ENCODE data around the gene GPR132. TPM values are rescaled to one million over a fixed set of nuclear protein-coding genes. Genes with fewer than 3 reads are reported as not detected.
"Not testable (repeated sequence)": the region's sequence is repeated elsewhere in the genome, so short reads cannot be mapped to it uniquely, and the experiment has no call there.

GPR132 gene, protein sequence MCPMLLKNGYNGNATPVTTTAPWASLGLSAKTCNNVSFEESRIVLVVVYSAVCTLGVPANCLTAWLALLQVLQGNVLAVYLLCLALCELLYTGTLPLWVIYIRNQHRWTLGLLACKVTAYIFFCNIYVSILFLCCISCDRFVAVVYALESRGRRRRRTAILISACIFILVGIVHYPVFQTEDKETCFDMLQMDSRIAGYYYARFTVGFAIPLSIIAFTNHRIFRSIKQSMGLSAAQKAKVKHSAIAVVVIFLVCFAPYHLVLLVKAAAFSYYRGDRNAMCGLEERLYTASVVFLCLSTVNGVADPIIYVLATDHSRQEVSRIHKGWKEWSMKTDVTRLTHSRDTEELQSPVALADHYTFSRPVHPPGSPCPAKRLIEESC
- total RNA-seq = 10 to 100 TPM; 36.3 to 41.4 TPM
- polyA plus RNA-seq = 10 to 100 TPM in 1 of 3 donors, 1 to 10 TPM in 2; 9.4 to 37.2 (median 9.7) TPM
- 22.7 to 119 (median 107) reads per million in 6 experiments for total RNA-seq

DNA sequence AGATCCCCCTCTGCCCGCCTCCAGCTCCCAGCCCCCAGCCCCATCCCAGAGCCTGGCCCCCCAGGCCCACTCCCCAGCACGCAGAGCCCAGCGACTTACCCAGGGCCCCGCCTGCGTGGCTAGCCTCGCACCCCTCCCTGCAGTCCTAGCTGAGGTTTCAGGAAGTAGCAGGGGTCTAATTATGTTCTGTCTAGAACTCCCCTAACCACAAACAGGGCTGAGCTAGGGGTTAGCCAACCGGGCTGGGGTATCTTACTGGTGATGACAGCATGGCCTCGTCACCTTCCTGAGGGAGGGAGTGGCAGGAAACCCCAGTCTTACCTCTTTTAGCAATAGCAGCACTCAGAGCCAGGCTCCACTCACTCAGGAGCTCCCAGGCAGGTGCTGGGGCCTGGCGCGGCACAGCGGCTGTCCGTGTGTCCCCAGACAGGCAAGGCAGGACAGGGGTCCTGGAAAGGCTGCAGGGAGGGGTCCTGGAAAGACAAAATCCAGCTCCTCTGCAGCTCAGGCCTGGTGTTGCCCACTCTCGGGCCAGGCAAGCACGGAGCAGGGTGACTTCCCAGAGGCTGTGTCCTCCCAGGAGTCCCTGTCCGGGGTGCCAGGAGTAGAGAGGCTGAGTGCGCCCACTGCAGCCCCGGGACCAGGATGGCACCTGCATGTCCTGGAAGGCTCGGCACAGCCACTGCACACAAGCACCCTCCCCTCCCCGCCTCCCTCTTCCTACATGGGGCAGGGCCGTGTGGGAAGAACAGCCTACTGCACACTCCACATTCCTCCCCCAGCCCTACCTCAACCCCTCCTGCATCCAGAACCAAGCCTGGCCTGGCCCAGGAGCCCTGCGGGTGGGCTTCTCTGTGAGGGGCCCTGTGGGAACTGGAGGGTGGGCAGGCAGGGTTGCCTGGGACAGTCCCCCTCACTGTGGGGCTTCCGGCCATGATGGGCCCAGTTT, at the start of gene GPR132:
Gene GPR132 (minus strand): TSS at position 151 of the 949 bp plus-strand sequence. CDS start 10,010 bp downstream, outside the sequence.
- POLR2A ChIA-PET = interaction anchor here (0.7 to 11.8 kb wide), 15 partner anchors 9 to 413 kb away, joined by 3 to 254 read pairs (median 4); partner anchors contain the start of genes BRF1, BTBD6, CDCA4 and PACS2
- Mint-ChIP-seq H3K4me3 (peak within 1 kb of the TSS; percentile 81 to 99 (median 94)), H3K27ac (peak within 1 kb of the TSS; percentile 94 to 99 (median 98)), H3K27me3 (no peaks in the 10 kb centered on the region), H3K9me3 (no peaks in the 10 kb centered on the region), H3K4me1 (peaks cover 25 to 87% (median 85%) of the 10 kb centered on the region in 4 donors), H3K36me3 (peaks cover 0 to 4% (median 1%) of the 10 kb centered on the region in 3 donors)
- ATAC-seq (peak; percentile 89 to 92), DNase-seq (peak; percentile 71 to 98 (median 92))

DNA sequence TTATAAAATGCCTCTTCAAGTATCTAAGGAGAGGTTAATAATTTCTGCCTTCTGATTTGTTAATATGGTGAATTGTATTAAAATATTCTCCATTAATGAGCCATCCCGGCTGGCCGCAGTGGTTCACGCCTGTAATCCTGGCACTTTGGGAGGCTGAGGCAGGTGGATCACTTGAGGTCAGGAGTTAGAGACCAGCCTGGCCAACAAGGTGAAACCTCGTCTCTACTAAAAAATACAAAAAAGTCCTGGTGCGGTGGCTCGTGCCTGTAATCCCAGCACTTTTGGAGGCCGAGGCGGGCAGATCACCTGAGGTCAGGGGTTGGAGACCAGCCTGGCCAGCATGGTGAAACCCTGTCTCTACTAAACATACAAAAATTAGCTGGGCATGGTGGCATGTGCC, 44.0 kb upstream of the GPR132 start:
- DNase-seq, ATAC-seq: not testable (repeated sequence)

DNA sequence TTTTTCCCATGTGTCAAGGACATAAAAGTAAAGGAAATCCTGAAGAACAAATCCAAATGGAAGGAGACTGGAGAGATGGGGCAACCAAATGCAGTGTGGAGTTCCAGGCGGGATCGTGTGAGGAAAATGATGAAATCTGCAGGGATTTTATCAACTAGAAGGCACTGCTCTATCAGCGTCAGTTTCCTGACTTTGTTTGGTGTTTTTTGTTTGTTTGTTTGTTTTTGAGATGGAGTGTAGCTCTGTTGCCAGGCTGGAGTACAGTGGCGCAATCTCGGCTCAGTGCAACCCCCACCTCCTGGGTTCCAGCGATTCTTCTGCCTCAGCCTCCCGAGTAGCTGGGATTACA, 43.3 kb upstream of the GPR132 start:
- peaks cover 0 to 6% (median 4%) of the 10 kb centered on the region in 3 donors for H3K36me3 Mint-ChIP-seq
- peaks cover 16 to 34% (median 23%) of the 10 kb centered on the region in 5 donors for H3K27me3 Mint-ChIP-seq
- no peak overlapping the region for H3K4me3 Mint-ChIP-seq
- POLR2A ChIA-PET = no interaction called here
- H3K4me1 Mint-ChIP-seq = peaks cover 0 to 6% (median 0%) of the 10 kb centered on the region in 4 donors
- peaks cover 0 to 6% (median 0%) of the 10 kb centered on the region in 9 donors for H3K9me3 Mint-ChIP-seq
- DNase-seq (no peak), ATAC-seq (no peak)
- no peak overlapping the region for H3K27ac Mint-ChIP-seq

More for the DNA sequence above, 44.0 kb upstream of the GPR132 start:
- POLR2A ChIA-PET, H3K36me3 Mint-ChIP-seq, H3K4me1 Mint-ChIP-seq, H3K9me3 Mint-ChIP-seq, H3K27ac Mint-ChIP-seq, H3K4me3 Mint-ChIP-seq: not testable (repeated sequence)
- peaks cover 9 to 26% (median 16%) of the 10 kb centered on the region in 5 donors for H3K27me3 Mint-ChIP-seq

DNA sequence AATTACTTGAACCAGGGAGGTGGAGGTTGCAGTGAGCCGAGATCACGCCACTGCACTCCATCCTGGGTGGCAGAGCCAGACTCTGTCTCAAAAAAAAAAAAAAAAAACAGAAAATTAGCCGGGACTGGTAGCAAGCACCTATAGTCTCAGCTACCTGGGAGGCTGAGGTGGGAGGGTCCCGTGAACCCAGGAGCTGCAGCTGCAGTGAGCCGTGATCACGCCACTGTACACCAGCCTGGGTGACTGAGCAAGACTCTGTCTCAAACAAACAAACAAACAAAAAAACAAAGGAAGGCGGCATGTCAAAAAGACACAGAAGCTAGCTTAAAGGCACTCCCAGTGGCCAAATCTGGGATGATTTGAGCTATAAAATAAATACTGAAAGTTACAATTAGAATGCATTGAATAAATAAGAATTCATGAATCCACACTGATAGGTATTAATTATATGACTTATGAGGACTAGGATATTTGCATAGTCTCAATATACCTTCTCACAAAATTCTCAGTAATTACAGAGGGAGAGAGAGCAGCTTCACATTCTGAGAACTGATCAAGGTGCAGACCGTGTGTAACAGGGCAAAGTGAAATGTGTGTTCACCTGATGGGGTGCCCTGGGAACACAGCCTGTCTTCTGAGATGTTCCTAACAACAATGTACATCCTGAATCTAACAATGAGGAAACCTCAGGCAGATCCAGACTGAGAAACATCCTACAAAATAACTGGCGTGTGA, 42.7 kb upstream of the GPR132 start:
- no peak overlapping the region for H3K27ac Mint-ChIP-seq
- POLR2A ChIA-PET = interaction anchor here (0.7 kb wide), 1 partner anchor 1548 kb away, joined by 7 read pairs; no protein-coding TSS in a partner anchor

DNA sequence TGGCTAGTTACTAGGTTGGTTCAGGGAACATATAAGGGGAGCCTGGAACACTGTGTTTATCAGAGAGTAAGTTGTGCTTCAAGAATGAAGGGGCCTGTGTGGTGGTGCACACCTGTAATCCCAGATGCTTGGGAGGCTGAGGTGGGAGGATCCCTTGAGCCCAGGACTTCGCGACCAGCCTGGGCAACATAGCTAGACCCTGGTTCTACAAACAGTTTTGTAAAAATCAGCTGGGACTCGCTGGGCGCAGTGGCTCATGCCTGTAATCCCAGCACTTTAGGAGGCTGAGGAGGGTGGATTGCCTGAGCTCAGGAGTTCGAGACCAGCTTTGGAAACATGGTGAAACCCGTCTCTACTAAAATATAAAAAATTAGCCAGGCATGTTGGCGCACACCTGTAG, 42.1 kb upstream of the GPR132 start:
- Mint-ChIP-seq H3K4me1 (peaks cover 0 to 6% (median 0%) of the 10 kb centered on the region in 4 donors), H3K36me3 (peaks cover 0 to 8% (median 4%) of the 10 kb centered on the region in 3 donors), H3K27me3 (peaks cover 18 to 42% (median 30%) of the 10 kb centered on the region in 5 donors), H3K27ac (no peak overlapping the region), H3K4me3 (no peak overlapping the region), H3K9me3 (peaks cover 0 to 6% (median 0%) of the 10 kb centered on the region in 9 donors)
- POLR2A ChIA-PET = interaction anchor here (0.7 kb wide), 1 partner anchor 1547 kb away, joined by 7 read pairs; no protein-coding TSS in a partner anchor
- no peak for DNase-seq
- no peak for ATAC-seq

More for the DNA sequence above, 42.7 kb upstream of the GPR132 start:
- peaks cover 0 to 8% (median 4%) of the 10 kb centered on the region in 3 donors for H3K36me3 Mint-ChIP-seq
- peaks cover 0 to 6% (median 0%) of the 10 kb centered on the region in 9 donors for H3K9me3 Mint-ChIP-seq
- H3K4me1 Mint-ChIP-seq = peaks cover 0 to 6% (median 0%) of the 10 kb centered on the region in 4 donors
- no peak for DNase-seq
- no peak overlapping the region for H3K4me3 Mint-ChIP-seq
- peaks cover 18 to 39% (median 26%) of the 10 kb centered on the region in 5 donors for H3K27me3 Mint-ChIP-seq
- ATAC-seq = no peak

DNA sequence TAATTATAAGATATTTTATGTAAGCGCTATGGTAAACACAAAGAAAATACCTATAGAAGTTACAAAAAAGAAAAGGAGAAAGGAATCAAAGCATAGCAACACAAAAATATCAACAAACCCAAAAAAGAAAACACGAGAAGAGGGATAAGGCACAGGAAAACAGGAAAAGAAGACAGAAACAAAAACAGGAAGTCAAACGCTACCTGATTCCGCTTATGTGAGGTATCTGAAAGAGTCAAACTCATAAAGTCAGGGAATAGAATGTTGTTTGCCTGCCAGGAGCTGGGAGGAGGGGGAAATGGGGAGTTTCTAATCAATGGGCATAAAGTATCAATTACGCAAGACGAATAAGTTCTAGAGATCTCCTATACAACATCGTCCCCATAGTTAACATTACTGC, 39.9 kb upstream of the GPR132 start:
- Mint-ChIP-seq H3K4me3 (no peak overlapping the region), H3K4me1 (peaks cover 0 to 6% (median 0%) of the 10 kb centered on the region in 4 donors), H3K9me3 (peaks cover 0 to 6% (median 0%) of the 10 kb centered on the region in 9 donors), H3K36me3 (peaks cover 0 to 8% (median 4%) of the 10 kb centered on the region in 3 donors), H3K27ac (no peak overlapping the region), H3K27me3 (peaks cover 20 to 48% (median 32%) of the 10 kb centered on the region in 5 donors)
- POLR2A ChIA-PET = no interaction called here
- DNase-seq (no peak), ATAC-seq (no peak)

DNA sequence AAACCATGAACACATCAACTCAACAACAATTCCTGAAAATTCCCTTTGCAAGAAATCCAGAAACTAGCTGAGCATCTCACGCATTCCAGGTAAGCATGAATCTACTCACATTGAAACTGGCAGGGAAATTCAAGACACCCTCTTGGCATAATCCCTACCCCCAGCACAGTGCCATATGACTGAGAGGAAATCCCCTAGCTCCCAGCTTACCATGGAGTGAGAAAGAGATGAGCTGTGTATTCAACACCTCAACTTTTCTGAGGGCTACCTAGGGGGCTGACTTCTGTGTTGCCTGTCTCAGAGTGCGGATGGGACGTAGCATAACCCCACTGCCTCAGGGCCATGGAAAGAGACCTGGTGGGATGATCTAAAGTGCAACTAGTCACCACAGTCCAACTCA, 37.7 kb upstream of the GPR132 start:
- Mint-ChIP-seq H3K4me1 (peaks cover 0 to 6% (median 0%) of the 10 kb centered on the region in 4 donors), H3K27ac (no peak overlapping the region), H3K9me3 (peaks cover 0 to 6% (median 0%) of the 10 kb centered on the region in 9 donors), H3K4me3 (no peak overlapping the region), H3K27me3 (peaks cover 12 to 39% (median 26%) of the 10 kb centered on the region in 5 donors), H3K36me3 (peaks cover 0 to 8% (median 4%) of the 10 kb centered on the region in 3 donors)
- no peak for ATAC-seq
- POLR2A ChIA-PET = interaction anchor here (0.6 kb wide), 1 partner anchor 299 kb away, joined by 3 read pairs; no protein-coding TSS in a partner anchor
- DNase-seq = no peak

DNA sequence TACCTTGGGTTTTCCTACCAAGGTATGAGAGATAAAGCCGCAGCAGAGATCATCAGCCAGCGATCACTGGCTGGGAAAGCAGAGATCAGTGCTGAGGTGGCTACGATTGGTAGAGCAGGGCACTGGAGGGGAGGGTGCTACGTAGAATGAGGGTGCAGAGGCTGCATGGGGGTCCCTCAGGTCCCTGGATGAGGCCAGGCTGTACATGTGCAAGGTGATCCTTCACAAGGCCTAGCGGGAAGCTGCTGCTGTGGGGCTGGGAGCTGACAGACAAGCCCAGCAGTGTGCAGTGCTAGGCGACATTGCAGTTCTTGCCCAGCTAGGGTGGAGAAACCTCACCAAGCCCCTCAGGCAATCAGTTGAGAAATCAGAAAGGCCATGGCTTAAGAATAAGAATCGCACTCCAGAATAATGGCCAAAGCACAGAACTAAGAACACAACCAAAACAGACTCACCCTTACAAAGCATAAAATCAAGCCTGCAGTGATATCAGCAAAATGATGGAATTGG, 37.2 kb upstream of the GPR132 start:
- POLR2A ChIA-PET = interaction anchor here (0.6 kb wide), 1 partner anchor 299 kb away, joined by 3 read pairs; no protein-coding TSS in a partner anchor
- H3K4me3 Mint-ChIP-seq = no peak overlapping the region
- peaks cover 0 to 6% (median 0%) of the 10 kb centered on the region in 9 donors for H3K9me3 Mint-ChIP-seq
- peaks cover 11 to 36% (median 24%) of the 10 kb centered on the region in 5 donors for H3K27me3 Mint-ChIP-seq
- H3K36me3 Mint-ChIP-seq = peaks cover 0 to 8% (median 4%) of the 10 kb centered on the region in 3 donors
- ATAC-seq = no peak
- no peak for DNase-seq
- no peak overlapping the region for H3K27ac Mint-ChIP-seq
- peaks cover 0 to 6% (median 0%) of the 10 kb centered on the region in 4 donors for H3K4me1 Mint-ChIP-seq

DNA sequence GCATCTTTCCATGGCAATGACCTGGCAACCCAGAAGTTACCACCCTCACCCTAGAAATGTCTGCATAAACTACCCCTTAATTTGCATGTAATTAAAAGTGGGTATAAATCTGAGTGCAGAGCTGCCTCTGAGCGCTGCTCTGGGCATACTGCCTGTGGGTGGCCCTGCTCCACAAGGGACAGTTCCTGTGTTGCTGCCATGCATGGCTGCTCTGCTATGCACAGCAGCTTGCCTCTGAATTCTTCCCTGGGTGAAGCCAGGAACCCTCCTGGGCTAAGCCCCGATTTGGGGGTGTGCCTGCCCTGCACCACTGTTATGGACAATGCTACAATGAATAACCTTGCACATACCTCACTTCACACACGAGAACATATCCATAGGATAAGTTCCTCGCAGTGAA, 35.7 kb upstream of the GPR132 start:
- ATAC-seq (no peak), DNase-seq (no peak)
- H3K36me3 Mint-ChIP-seq = peaks cover 0 to 8% (median 4%) of the 10 kb centered on the region in 3 donors
- H3K4me3 Mint-ChIP-seq = no peak overlapping the region
- H3K27ac Mint-ChIP-seq = no peak overlapping the region
- H3K27me3 Mint-ChIP-seq = peaks cover 11 to 29% (median 19%) of the 10 kb centered on the region in 5 donors
- H3K9me3 Mint-ChIP-seq = peaks cover 0 to 6% (median 0%) of the 10 kb centered on the region in 9 donors
- H3K4me1 Mint-ChIP-seq = peaks cover 0 to 6% (median 2%) of the 10 kb centered on the region in 4 donors
- POLR2A ChIA-PET = no interaction called here

DNA sequence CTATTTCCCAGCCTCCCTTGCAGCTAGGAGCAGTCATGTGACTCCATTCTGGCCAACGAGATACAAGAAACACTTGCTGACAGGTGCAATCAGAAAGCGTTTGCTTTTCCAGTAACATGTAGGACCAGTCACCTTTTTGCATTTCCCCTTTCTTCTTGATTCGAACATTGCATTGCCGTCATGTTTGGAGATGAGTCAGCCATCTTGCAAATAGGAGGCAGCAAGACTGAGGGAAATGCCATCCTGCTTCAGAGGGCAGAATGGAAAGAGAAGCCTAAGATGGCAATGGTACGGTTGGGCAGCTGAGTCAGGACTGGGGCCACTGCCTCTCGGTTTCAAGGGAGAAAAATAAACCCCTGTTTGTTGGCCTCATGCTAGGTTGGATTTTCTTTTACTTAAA, 34.5 kb upstream of the GPR132 start:
- no peak overlapping the region for H3K27ac Mint-ChIP-seq
- DNase-seq = no peak

DNA sequence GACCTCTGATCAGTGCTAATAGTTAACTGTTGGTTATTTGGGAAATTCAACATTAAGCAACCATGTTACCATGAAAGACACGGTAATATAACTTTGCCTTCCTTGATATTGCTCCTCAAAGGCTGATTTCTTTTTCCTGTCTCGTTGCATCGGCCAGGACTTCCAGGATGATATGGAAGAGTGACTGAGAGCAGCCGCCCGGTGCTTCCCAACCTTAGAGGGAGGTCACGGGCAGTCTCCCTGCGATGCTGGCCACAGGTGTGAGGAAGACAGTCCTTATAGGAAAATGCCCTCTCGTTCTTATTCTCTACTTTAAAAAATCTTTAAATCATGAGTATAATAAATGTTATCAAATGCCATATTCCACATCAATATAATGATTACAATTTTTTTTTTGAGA, 33.1 kb upstream of the GPR132 start:
- no peak for ATAC-seq
- Mint-ChIP-seq H3K9me3 (no peaks in the 10 kb centered on the region), H3K27me3 (peaks cover 3 to 14% (median 8%) of the 10 kb centered on the region in 5 donors), H3K36me3 (no peaks in the 10 kb centered on the region), H3K4me1 (peaks cover 9 to 12% (median 11%) of the 10 kb centered on the region in 4 donors), H3K4me3 (no peak overlapping the region), H3K27ac (no peak overlapping the region)
- DNase-seq = no peak
- POLR2A ChIA-PET = no interaction called here

More for the DNA sequence above, 34.5 kb upstream of the GPR132 start:
- Mint-ChIP-seq H3K4me3 (no peak overlapping the region), H3K36me3 (peaks cover 0 to 8% (median 4%) of the 10 kb centered on the region in 3 donors), H3K27me3 (peaks cover 6 to 24% (median 16%) of the 10 kb centered on the region in 5 donors), H3K4me1 (peaks cover under 1 to 6% (median 4%) of the 10 kb centered on the region in 4 donors), H3K9me3 (peaks cover 0 to 6% (median 0%) of the 10 kb centered on the region in 9 donors)
- no peak for ATAC-seq
- POLR2A ChIA-PET = no interaction called here

All from naive thymus-derived CD8-positive, alpha-beta T cell (primary cell).